Right forelimb (tissue), 1 donor: ENCODE results near the gene PRXL2C.

Experiments used
- DNase-seq: peaks from one replicate; pipeline ENCODE4 v3.0.0-alpha.2; 2018

Gene PRXL2C

GRCh38 chr9:96612105-96612965 is 42.8 kb downstream of the PRXL2C start:
- no peak for DNase-seq

GRCh38 chr9:96611302-96611701 is 43.8 kb downstream of the PRXL2C start:
- DNase-seq = no peak

- no peak for DNase-seq
These were observed 45.4 kb downstream of the PRXL2C start for GRCh38 chr9:96609732-96610131.

- no peak for DNase-seq
These were observed 47.1 kb downstream of the PRXL2C start for GRCh38 chr9:96607971-96608370.

GRCh38 chr9:96605328-96605727 is 49.8 kb downstream of the PRXL2C start:
- DNase-seq = no peak

- DNase-seq = no peak
These were observed 51.2 kb downstream of the PRXL2C start for GRCh38 chr9:96604004-96604319.

GRCh38 chr9:96603305-96604003 is 51.7 kb downstream of the PRXL2C start:
- DNase-seq = no peak

- DNase-seq = no peak
These were observed 55.8 kb downstream of the PRXL2C start for GRCh38 chr9:96599298-96599697.

GRCh38 chr9:96596601-96597111 is 58.5 kb downstream of the PRXL2C start:
- DNase-seq = no peak
